ENCODE results near the gene MPI.

The MPI gene

GRCh38 chr15:74937590-74938371 is 47.9 kb downstream of the MPI start, which contains the start of gene COX5A:
COX5A (minus strand) TSS chr15:74938073; CDS start chr15:74938014, 59 bp downstream.
- DNase-seq: peak; percentile 87

GRCh38 chr15:74950078-74950908 is 60.5 kb downstream of the MPI start:
- DNase-seq: peak; percentile 70

GRCh38 chr15:74951006-74951405 is 61.2 kb downstream of the MPI start:
- DNase-seq: no peak

All from stimulated activated CD4-positive, alpha-beta T cell treated with anti-CD3 and anti-CD28 coated beads, Interleukin-12 subunit alpha, Interleukin-12 subunit beta, amount 100 ng/mL, for 4 hours (primary cell).